IMR-90 (cell line): ENCODE measurements around the gene EPB41L5.

ENCODE experiments used
- CEBPB ChIP-seq: IDR thresholded peaks from 2 replicates; pipeline ENCODE4 v1.6.1; 2012; ENCODE audit warnings: low read depth, low read length, improper control_type of control experiment
- ELK1 ChIP-seq: fragments of 150-350 bp; IDR thresholded peaks from 2 replicates; pipeline ENCODE4 v1.6.1; 2016; ENCODE audit warnings: low read depth, mild to moderate bottlenecking, low read length, moderate library complexity, borderline replicate concordance
- MAFK ChIP-seq: IDR thresholded peaks from 2 replicates; pipeline ENCODE4 v1.6.1; 2012; ENCODE audit warnings: low read depth, low read length, improper control_type of control experiment
- POLR2A ChIP-seq: IDR thresholded peaks from 2 replicates; pipeline ENCODE4 v1.6.1; 2012; ENCODE audit warnings: mild to moderate bottlenecking, low read depth, low read length
- RFX5 ChIP-seq: IDR thresholded peaks from 2 replicates; pipeline ENCODE4 v1.8.0; 2012; ENCODE audit warnings: low read depth, mild to moderate bottlenecking, low read length, moderate library complexity
- SMC3 ChIP-seq: fragments of 150-350 bp; IDR thresholded peaks from 2 replicates; pipeline ENCODE4 v1.6.1; 2016; ENCODE audit warnings: low read depth, mild to moderate bottlenecking, antibody characterized with exemption, low read length, moderate library complexity
- TF ChIP-seq, protein P1 (sequence below): conservative IDR thresholded peaks from 2 replicates; pipeline ENCODE4 v1.5.1; 2012; ENCODE audit warnings: mild to moderate bottlenecking, low read depth, low read length, improper control_type of control experiment

GRCh38 chr2:120018549-120018948 lies 5.7 kb downstream of the EPB41L5 start:
- TF ChIP-seq CEBPB, result no peak
- TF ChIP-seq POLR2A, result no peak
- no peak for TF ChIP-seq MAFK
- TF ChIP-seq, protein P1, sequence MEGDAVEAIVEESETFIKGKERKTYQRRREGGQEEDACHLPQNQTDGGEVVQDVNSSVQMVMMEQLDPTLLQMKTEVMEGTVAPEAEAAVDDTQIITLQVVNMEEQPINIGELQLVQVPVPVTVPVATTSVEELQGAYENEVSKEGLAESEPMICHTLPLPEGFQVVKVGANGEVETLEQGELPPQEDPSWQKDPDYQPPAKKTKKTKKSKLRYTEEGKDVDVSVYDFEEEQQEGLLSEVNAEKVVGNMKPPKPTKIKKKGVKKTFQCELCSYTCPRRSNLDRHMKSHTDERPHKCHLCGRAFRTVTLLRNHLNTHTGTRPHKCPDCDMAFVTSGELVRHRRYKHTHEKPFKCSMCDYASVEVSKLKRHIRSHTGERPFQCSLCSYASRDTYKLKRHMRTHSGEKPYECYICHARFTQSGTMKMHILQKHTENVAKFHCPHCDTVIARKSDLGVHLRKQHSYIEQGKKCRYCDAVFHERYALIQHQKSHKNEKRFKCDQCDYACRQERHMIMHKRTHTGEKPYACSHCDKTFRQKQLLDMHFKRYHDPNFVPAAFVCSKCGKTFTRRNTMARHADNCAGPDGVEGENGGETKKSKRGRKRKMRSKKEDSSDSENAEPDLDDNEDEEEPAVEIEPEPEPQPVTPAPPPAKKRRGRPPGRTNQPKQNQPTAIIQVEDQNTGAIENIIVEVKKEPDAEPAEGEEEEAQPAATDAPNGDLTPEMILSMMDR, result no peak
- TF ChIP-seq SMC3, result no peak
- TF ChIP-seq ELK1, result no peak
- TF ChIP-seq RFX5, result no peak
